OCI-LY1 (cell line): ENCODE measurements around the gene PRAMEF7.
"Not testable (repeated sequence)": the region's sequence is repeated elsewhere in the genome, so short reads cannot be mapped to it uniquely, and the experiment has no call there.

ENCODE experiments used
- H2AFZ ChIP-seq: fragments of 200-600 bp; sonication (generic), shearing (Covaris generic); 2 replicates; pipeline ENCODE4 v1.6.0; 2014; ENCODE audit warnings: antibody characterized with exemption, mild to moderate bottlenecking, low read length
- H3F3A ChIP-seq: fragments of 200-600 bp; sonication (generic), shearing (Covaris generic); 2 replicates; pipeline ENCODE4 v1.6.0; 2014; ENCODE audit warnings: mild to moderate bottlenecking, antibody characterized with exemption, low read length, moderate library complexity; ENCODE audit not compliant: insufficient read depth
- H3K27ac ChIP-seq: fragments of 200-600 bp; sonication (generic); 2 replicates; pipeline ENCODE4 v1.5.1; 2014; ENCODE audit warnings: low read length, mixed run types, mild to moderate bottlenecking, low read depth; ENCODE audit not compliant: poor library complexity, severe bottlenecking
- H3K27me3 ChIP-seq: fragments of 200-600 bp; sonication (generic); 2 replicates; pipeline ENCODE4 v1.6.0; 2014; ENCODE audit warnings: antibody characterized with exemption, mild to moderate bottlenecking, low read length, moderate library complexity; ENCODE audit not compliant: insufficient read depth
- H3K36me3 ChIP-seq: fragments of 200-600 bp; sonication (generic); 2 replicates; pipeline ENCODE4 v1.6.1; 2014; ENCODE audit warnings: mild to moderate bottlenecking, antibody characterized with exemption, low read length, moderate library complexity, mixed read lengths; ENCODE audit not compliant: insufficient read depth
- H3K4me1 ChIP-seq: fragments of 200-600 bp; sonication (generic); 2 replicates; pipeline ENCODE4 v1.5.1; 2014; ENCODE audit warnings: mild to moderate bottlenecking, low read length, moderate library complexity; ENCODE audit not compliant: insufficient read depth, severe bottlenecking
- H3K4me2 ChIP-seq: fragments of 200-600 bp; sonication (generic), shearing (Covaris generic); 2 replicates; pipeline ENCODE4 v1.6.1; 2014; ENCODE audit warnings: low read length
- H3K4me3 ChIP-seq: fragments of 200-600 bp; sonication (generic); 2 replicates; pipeline ENCODE4 v1.5.1; 2014; ENCODE audit warnings: low read length, low read depth, mild to moderate bottlenecking, mixed read lengths; ENCODE audit not compliant: poor library complexity, severe bottlenecking
- H3K79me2 ChIP-seq: fragments of 200-600 bp; shearing (Covaris generic); 2 replicates; pipeline ENCODE4 v1.6.1; 2016; ENCODE audit warnings: mixed run types, low read length, mixed read lengths; ENCODE audit not compliant: insufficient read depth
- H3K9ac ChIP-seq: fragments of 200-600 bp; sonication (generic), shearing (Covaris generic); 2 replicates; pipeline ENCODE4 v1.6.1; 2014; ENCODE audit warnings: mild to moderate bottlenecking, low read length, mixed read lengths
- H3K9me2 ChIP-seq: fragments of 200-600 bp; sonication (generic), shearing (Covaris generic); 2 replicates; pipeline ENCODE4 v1.6.1; 2014; ENCODE audit warnings: low read depth, mild to moderate bottlenecking, low read length, mixed read lengths
- H3K9me3 ChIP-seq: fragments of 200-600 bp; shearing (Covaris generic); 2 replicates; pipeline ENCODE4 v1.6.1; 2014; ENCODE audit warnings: low read length, mixed read lengths
- H4K20me1 ChIP-seq: fragments of 200-600 bp; sonication (generic), shearing (Covaris generic); 2 replicates; pipeline ENCODE4 v1.6.0; 2016; ENCODE audit warnings: mild to moderate bottlenecking, low read length; ENCODE audit not compliant: insufficient read depth

PRAMEF7 gene

GRCh38 chr1:12916310-12916709, at the start of gene PRAMEF7:
Gene PRAMEF7 (plus strand): TSS chr1:12916610. CDS start chr1:12917693, 1,083 bp downstream.
- not testable (repeated sequence) for H3K79me2 ChIP-seq, H2AFZ ChIP-seq, H3K4me3 ChIP-seq, H3F3A ChIP-seq, H4K20me1 ChIP-seq, H3K9ac ChIP-seq, H3K4me1 ChIP-seq, H3K27ac ChIP-seq, H3K9me3 ChIP-seq, H3K9me2 ChIP-seq, H3K36me3 ChIP-seq, H3K4me2 ChIP-seq, H3K27me3 ChIP-seq

GRCh38 chr1:12878453-12878852, 38.0 kb upstream of the PRAMEF7 start:
- H3K4me2 ChIP-seq, H3K9ac ChIP-seq, H3K36me3 ChIP-seq, H3F3A ChIP-seq, H3K9me2 ChIP-seq, H3K79me2 ChIP-seq, H2AFZ ChIP-seq, H3K9me3 ChIP-seq, H3K4me1 ChIP-seq, H3K4me3 ChIP-seq, H3K27ac ChIP-seq, H4K20me1 ChIP-seq, H3K27me3 ChIP-seq: not testable (repeated sequence)

GRCh38 chr1:12886101-12886500, 30.3 kb upstream of the PRAMEF7 start, which contains the start of gene PRAMEF4:
Gene PRAMEF4 (minus strand): TSS chr1:12886201. CDS start chr1:12883394, 2,807 bp downstream.
- H4K20me1 ChIP-seq, H3K27ac ChIP-seq, H3K9me2 ChIP-seq, H3K9me3 ChIP-seq, H3K9ac ChIP-seq, H3K4me2 ChIP-seq, H2AFZ ChIP-seq, H3F3A ChIP-seq, H3K4me3 ChIP-seq, H3K4me1 ChIP-seq, H3K79me2 ChIP-seq, H3K27me3 ChIP-seq, H3K36me3 ChIP-seq: not testable (repeated sequence)

- not testable (repeated sequence) for H2AFZ ChIP-seq, H3K4me3 ChIP-seq, H3F3A ChIP-seq, H3K9me3 ChIP-seq, H3K79me2 ChIP-seq, H3K9ac ChIP-seq, H3K4me1 ChIP-seq, H4K20me1 ChIP-seq, H3K27ac ChIP-seq, H3K4me2 ChIP-seq, H3K36me3 ChIP-seq, H3K9me2 ChIP-seq, H3K27me3 ChIP-seq
These were observed 18.2 kb upstream of the PRAMEF7 start, which contains the start of gene PRAMEF10 for GRCh38 chr1:12898170-12898569. Gene PRAMEF10 (minus strand): TSS chr1:12898270. CDS start chr1:12895847, 2,423 bp downstream.

- H3K27me3 ChIP-seq, H3K9me3 ChIP-seq, H2AFZ ChIP-seq, H3K4me1 ChIP-seq, H3K4me2 ChIP-seq, H4K20me1 ChIP-seq, H3K79me2 ChIP-seq, H3K36me3 ChIP-seq, H3K9ac ChIP-seq, H3K4me3 ChIP-seq, H3K9me2 ChIP-seq, H3K27ac ChIP-seq, H3F3A ChIP-seq: not testable (repeated sequence)
These were observed 17.2 kb upstream of the PRAMEF7 start for GRCh38 chr1:12899186-12899585.

GRCh38 chr1:12903793-12904572, 12.4 kb upstream of the PRAMEF7 start:
- H3K4me2 ChIP-seq, H3K4me3 ChIP-seq, H3K9me3 ChIP-seq, H3K9ac ChIP-seq, H3K4me1 ChIP-seq, H3K27ac ChIP-seq, H3F3A ChIP-seq, H3K36me3 ChIP-seq, H3K79me2 ChIP-seq, H2AFZ ChIP-seq, H3K27me3 ChIP-seq, H4K20me1 ChIP-seq, H3K9me2 ChIP-seq: not testable (repeated sequence)

GRCh38 chr1:12921749-12922148, 5.3 kb downstream of the PRAMEF7 start:
- not testable (repeated sequence) for H3K27ac ChIP-seq, H3K9ac ChIP-seq, H3K36me3 ChIP-seq, H3K4me3 ChIP-seq, H3K9me2 ChIP-seq, H2AFZ ChIP-seq, H3K9me3 ChIP-seq, H3K4me1 ChIP-seq, H3K27me3 ChIP-seq, H3K79me2 ChIP-seq, H4K20me1 ChIP-seq, H3K4me2 ChIP-seq, H3F3A ChIP-seq
